GM12878 (cell line): Measurements from ENCODE around the gene TSPAN10. TPM values are rescaled to one million over a fixed set of nuclear protein-coding genes. Genes with fewer than 3 reads are reported as not detected.

Experiments
- ATF7 ChIP-seq: fragments of 450-650 bp; IDR thresholded peaks from 2 replicates; pipeline ENCODE4 v1.6.1; 2016; ENCODE audit warnings: low read depth, mild to moderate bottlenecking
- BMI1 ChIP-seq: fragments of 450-650 bp; IDR thresholded peaks from 2 replicates; pipeline ENCODE4 v1.6.1; 2016; ENCODE audit warnings: mild to moderate bottlenecking, moderate library complexity, borderline replicate concordance
- IRF4 ChIP-seq: IDR thresholded peaks from 2 replicates; pipeline ENCODE4 v1.6.1; 2011; ENCODE audit warnings: low read depth, low read length
- JUNB ChIP-seq: IDR thresholded peaks from 2 replicates; pipeline ENCODE4 v1.6.1; 2016; ENCODE audit warnings: antibody characterized with exemption, mild to moderate bottlenecking
- KDM1A ChIP-seq: fragments of 200-600 bp; sonication (generic); IDR thresholded peaks from 2 replicates; pipeline ENCODE4 v1.6.1; 2016; ENCODE audit warnings: borderline replicate concordance
- LARP7 ChIP-seq: fragments of 450-650 bp; IDR thresholded peaks from 2 replicates; pipeline ENCODE4 v1.6.1; 2017; ENCODE audit warnings: mild to moderate bottlenecking
- MEF2B ChIP-seq: fragments of 450-650 bp; IDR thresholded peaks from 2 replicates; pipeline ENCODE4 v1.6.1; 2018; ENCODE audit warnings: mild to moderate bottlenecking, moderate library complexity; ENCODE audit not compliant: partially characterized antibody, poor library complexity, severe bottlenecking
- NR2C1 ChIP-seq: fragments of 450-650 bp; IDR thresholded peaks from 2 replicates; pipeline ENCODE4 v1.6.1; 2017; ENCODE audit warnings: antibody characterized with exemption, mild to moderate bottlenecking, moderate library complexity
- POLR2AphosphoS5 ChIP-seq: IDR thresholded peaks from 2 replicates; pipeline ENCODE4 v1.6.1; 2011; ENCODE audit warnings: mild to moderate bottlenecking, low read length, inconsistent platforms
- SMARCA5 ChIP-seq: fragments of 450-650 bp; IDR thresholded peaks from 2 replicates; pipeline ENCODE4 v1.6.1; 2017; ENCODE audit warnings: mild to moderate bottlenecking
- TARDBP ChIP-seq: IDR thresholded peaks from 2 replicates; pipeline ENCODE4 v1.6.1; 2016; ENCODE audit warnings: borderline replicate concordance
- polyA plus RNA-seq, 11 experiments: library from polyadenylated mRNA; depleted of rRNA in 4 of 11; unstranded in 6 of 11; stranded (reverse) in 5 of 11; fragments of >200 nt; fragmentation: Nextera tagmentation in 4 of 11; fragmentation: Illumina TruSeq in 1 of 11; extraction: Ambion mirVana in 4 of 11; extraction: Trizol in 1 of 11; gene quantifications; 1 replicate in 1 of 11; 2 replicates in 10 of 11; pipeline versions ENCODE4 v1.2.1 to v1.2.3, GENCODE V29; 2011 to 2016; ENCODE audit warnings: inconsistent platforms in 2 of 11, missing spikeins in 2 of 11, low read depth in 1 of 11
- total RNA-seq, 4 experiments: library from RNA; depleted of rRNA in 3 of 4; stranded (reverse); fragments of >200 nt in 3 of 4; fragmentation: Illumina TruSeq in 1 of 4; extraction: Trizol in 1 of 4; gene quantifications; 2 replicates each; pipeline versions ENCODE4 v1.2.1 to v1.2.3, GENCODE V29; 2013 to 2021
- TF ChIP-seq, protein P1 (sequence below): IDR thresholded peaks from 2 replicates; pipeline ENCODE4 v1.6.1; 2012; ENCODE audit warnings: mild to moderate bottlenecking, low read depth, low read length
- TF ChIP-seq, protein P2 (sequence below): fragments of 450-650 bp; conservative IDR thresholded peaks from 2 replicates; pipeline ENCODE4 v1.6.1; 2017; ENCODE audit warnings: mild to moderate bottlenecking, moderate library complexity
- TF ChIP-seq, protein P3 (sequence below): fragments of 450-650 bp; formaldehyde crosslinking; IDR thresholded peaks from 2 replicates; pipeline ENCODE4 v1.4.0; 2020; ENCODE audit warnings: mild to moderate bottlenecking, moderate library complexity
- TF ChIP-seq, protein P4 (sequence below): fragments of 450-650 bp; IDR thresholded peaks from 2 replicates; pipeline ENCODE4 v1.6.1; 2018; ENCODE audit warnings: mild to moderate bottlenecking, low read depth, moderate library complexity; ENCODE audit not compliant: partially characterized antibody
- TF ChIP-seq, protein P5 (sequence below): fragments of 150-350 bp; IDR thresholded peaks from 2 replicates; pipeline ENCODE4 v1.6.1; 2014; ENCODE audit warnings: mild to moderate bottlenecking, low read depth, low read length

Gene TSPAN10
- total and polyA plus RNA-seq, 10 of the 15 experiments (the other 5 are each of a cell fraction or from before 2014, with no cell fraction given), result 0.13 to 0.82 (median 0.43) TPM

DNA sequence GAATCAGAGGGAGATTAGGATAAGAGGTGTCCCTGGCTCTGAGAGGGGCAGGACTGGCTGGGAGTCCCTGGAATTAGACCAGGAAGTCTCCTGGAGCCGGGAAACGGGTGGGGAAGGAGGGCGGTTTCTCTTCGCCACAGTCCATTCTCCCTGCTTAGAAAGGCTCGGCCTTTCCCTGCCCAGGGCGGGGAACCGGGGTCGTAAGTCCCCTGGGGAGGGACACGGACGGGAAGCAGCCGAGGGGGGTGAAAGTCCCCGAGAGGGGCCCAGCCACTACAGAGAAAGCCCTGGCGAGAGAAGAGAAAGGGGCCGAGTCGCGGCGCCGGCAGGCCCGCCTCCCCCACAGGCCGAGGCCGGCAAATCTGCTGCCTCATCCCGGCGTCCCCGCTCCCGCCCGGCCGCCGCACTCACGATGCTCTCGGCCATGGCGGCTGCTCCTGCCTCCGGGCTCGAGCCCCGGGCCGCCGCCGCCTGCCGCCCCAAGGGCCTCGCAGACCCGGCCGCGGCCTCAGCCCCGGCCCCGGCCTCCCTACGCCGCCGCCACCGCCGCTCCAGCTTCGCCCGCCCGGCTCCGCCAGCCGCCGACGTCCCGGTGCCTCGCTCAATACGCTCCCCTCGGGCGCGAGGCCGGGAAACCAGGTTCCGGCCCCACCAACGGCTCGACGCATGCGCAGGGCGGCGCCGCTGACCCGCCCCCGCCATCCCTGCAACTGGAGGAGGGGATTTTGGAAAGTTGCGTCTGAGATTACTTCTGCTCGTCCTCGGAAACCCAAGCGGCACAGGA is at the start of gene TSPAN10, which contains the start of gene NPLOC4 (continued):
- TF ChIP-seq MEF2B (no peak), IRF4 (no peak), POLR2AphosphoS5 (peak; percentile 68; the same call in 1 of the 2 replicates), LARP7 (peak; percentile 100), NR2C1 (peak; percentile 55), BMI1 (no peak), TARDBP (peak; percentile 62; the same call in 1 of the 2 replicates), ATF7 (no peak), SMARCA5 (peak; percentile 95), KDM1A (no peak), JUNB (no peak)
- TF ChIP-seq, protein P1, sequence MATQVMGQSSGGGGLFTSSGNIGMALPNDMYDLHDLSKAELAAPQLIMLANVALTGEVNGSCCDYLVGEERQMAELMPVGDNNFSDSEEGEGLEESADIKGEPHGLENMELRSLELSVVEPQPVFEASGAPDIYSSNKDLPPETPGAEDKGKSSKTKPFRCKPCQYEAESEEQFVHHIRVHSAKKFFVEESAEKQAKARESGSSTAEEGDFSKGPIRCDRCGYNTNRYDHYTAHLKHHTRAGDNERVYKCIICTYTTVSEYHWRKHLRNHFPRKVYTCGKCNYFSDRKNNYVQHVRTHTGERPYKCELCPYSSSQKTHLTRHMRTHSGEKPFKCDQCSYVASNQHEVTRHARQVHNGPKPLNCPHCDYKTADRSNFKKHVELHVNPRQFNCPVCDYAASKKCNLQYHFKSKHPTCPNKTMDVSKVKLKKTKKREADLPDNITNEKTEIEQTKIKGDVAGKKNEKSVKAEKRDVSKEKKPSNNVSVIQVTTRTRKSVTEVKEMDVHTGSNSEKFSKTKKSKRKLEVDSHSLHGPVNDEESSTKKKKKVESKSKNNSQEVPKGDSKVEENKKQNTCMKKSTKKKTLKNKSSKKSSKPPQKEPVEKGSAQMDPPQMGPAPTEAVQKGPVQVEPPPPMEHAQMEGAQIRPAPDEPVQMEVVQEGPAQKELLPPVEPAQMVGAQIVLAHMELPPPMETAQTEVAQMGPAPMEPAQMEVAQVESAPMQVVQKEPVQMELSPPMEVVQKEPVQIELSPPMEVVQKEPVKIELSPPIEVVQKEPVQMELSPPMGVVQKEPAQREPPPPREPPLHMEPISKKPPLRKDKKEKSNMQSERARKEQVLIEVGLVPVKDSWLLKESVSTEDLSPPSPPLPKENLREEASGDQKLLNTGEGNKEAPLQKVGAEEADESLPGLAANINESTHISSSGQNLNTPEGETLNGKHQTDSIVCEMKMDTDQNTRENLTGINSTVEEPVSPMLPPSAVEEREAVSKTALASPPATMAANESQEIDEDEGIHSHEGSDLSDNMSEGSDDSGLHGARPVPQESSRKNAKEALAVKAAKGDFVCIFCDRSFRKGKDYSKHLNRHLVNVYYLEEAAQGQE, result no peak; the same call in 1 of the 2 replicates
- TF ChIP-seq, protein P2, sequence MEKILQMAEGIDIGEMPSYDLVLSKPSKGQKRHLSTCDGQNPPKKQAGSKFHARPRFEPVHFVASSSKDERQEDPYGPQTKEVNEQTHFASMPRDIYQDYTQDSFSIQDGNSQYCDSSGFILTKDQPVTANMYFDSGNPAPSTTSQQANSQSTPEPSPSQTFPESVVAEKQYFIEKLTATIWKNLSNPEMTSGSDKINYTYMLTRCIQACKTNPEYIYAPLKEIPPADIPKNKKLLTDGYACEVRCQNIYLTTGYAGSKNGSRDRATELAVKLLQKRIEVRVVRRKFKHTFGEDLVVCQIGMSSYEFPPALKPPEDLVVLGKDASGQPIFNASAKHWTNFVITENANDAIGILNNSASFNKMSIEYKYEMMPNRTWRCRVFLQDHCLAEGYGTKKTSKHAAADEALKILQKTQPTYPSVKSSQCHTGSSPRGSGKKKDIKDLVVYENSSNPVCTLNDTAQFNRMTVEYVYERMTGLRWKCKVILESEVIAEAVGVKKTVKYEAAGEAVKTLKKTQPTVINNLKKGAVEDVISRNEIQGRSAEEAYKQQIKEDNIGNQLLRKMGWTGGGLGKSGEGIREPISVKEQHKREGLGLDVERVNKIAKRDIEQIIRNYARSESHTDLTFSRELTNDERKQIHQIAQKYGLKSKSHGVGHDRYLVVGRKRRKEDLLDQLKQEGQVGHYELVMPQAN, result peak; percentile 97
- TF ChIP-seq, protein P3, sequence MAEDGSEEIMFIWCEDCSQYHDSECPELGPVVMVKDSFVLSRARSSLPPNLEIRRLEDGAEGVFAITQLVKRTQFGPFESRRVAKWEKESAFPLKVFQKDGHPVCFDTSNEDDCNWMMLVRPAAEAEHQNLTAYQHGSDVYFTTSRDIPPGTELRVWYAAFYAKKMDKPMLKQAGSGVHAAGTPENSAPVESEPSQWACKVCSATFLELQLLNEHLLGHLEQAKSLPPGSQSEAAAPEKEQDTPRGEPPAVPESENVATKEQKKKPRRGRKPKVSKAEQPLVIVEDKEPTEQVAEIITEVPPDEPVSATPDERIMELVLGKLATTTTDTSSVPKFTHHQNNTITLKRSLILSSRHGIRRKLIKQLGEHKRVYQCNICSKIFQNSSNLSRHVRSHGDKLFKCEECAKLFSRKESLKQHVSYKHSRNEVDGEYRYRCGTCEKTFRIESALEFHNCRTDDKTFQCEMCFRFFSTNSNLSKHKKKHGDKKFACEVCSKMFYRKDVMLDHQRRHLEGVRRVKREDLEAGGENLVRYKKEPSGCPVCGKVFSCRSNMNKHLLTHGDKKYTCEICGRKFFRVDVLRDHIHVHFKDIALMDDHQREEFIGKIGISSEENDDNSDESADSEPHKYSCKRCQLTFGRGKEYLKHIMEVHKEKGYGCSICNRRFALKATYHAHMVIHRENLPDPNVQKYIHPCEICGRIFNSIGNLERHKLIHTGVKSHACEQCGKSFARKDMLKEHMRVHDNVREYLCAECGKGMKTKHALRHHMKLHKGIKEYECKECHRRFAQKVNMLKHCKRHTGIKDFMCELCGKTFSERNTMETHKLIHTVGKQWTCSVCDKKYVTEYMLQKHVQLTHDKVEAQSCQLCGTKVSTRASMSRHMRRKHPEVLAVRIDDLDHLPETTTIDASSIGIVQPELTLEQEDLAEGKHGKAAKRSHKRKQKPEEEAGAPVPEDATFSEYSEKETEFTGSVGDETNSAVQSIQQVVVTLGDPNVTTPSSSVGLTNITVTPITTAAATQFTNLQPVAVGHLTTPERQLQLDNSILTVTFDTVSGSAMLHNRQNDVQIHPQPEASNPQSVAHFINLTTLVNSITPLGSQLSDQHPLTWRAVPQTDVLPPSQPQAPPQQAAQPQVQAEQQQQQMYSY, result no peak
- TF ChIP-seq, protein P4, sequence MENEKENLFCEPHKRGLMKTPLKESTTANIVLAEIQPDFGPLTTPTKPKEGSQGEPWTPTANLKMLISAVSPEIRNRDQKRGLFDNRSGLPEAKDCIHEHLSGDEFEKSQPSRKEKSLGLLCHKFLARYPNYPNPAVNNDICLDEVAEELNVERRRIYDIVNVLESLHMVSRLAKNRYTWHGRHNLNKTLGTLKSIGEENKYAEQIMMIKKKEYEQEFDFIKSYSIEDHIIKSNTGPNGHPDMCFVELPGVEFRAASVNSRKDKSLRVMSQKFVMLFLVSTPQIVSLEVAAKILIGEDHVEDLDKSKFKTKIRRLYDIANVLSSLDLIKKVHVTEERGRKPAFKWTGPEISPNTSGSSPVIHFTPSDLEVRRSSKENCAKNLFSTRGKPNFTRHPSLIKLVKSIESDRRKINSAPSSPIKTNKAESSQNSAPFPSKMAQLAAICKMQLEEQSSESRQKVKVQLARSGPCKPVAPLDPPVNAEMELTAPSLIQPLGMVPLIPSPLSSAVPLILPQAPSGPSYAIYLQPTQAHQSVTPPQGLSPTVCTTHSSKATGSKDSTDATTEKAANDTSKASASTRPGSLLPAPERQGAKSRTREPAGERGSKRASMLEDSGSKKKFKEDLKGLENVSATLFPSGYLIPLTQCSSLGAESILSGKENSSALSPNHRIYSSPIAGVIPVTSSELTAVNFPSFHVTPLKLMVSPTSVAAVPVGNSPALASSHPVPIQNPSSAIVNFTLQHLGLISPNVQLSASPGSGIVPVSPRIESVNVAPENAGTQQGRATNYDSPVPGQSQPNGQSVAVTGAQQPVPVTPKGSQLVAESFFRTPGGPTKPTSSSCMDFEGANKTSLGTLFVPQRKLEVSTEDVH, result no peak
- TF ChIP-seq, protein P5, sequence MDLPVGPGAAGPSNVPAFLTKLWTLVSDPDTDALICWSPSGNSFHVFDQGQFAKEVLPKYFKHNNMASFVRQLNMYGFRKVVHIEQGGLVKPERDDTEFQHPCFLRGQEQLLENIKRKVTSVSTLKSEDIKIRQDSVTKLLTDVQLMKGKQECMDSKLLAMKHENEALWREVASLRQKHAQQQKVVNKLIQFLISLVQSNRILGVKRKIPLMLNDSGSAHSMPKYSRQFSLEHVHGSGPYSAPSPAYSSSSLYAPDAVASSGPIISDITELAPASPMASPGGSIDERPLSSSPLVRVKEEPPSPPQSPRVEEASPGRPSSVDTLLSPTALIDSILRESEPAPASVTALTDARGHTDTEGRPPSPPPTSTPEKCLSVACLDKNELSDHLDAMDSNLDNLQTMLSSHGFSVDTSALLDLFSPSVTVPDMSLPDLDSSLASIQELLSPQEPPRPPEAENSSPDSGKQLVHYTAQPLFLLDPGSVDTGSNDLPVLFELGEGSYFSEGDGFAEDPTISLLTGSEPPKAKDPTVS, result no peak
